Measurements from ENCODE around the gene POLR1D. TPM values are rescaled to one million over a fixed set of nuclear protein-coding genes. Genes with fewer than 3 reads are reported as not detected.

The POLR1D gene
- total and polyA plus RNA-seq, 2 experiments from 2014 or later, result 177 to 197 TPM

DNA sequence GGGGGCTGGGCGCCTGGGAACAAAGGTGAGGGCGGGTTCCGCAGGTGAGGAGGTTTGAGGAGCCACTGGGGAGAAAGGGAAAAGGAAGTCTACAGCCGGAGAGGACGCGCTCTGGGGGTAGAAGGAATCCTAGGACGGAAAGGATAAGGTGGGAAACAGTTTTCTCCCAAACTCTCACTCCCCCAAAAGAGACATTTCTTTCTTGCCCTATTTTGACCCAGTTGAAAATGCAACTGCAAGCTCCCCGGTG lies 651 bp upstream of the POLR1D start (continued):
- TF ChIP-seq, protein P1, sequence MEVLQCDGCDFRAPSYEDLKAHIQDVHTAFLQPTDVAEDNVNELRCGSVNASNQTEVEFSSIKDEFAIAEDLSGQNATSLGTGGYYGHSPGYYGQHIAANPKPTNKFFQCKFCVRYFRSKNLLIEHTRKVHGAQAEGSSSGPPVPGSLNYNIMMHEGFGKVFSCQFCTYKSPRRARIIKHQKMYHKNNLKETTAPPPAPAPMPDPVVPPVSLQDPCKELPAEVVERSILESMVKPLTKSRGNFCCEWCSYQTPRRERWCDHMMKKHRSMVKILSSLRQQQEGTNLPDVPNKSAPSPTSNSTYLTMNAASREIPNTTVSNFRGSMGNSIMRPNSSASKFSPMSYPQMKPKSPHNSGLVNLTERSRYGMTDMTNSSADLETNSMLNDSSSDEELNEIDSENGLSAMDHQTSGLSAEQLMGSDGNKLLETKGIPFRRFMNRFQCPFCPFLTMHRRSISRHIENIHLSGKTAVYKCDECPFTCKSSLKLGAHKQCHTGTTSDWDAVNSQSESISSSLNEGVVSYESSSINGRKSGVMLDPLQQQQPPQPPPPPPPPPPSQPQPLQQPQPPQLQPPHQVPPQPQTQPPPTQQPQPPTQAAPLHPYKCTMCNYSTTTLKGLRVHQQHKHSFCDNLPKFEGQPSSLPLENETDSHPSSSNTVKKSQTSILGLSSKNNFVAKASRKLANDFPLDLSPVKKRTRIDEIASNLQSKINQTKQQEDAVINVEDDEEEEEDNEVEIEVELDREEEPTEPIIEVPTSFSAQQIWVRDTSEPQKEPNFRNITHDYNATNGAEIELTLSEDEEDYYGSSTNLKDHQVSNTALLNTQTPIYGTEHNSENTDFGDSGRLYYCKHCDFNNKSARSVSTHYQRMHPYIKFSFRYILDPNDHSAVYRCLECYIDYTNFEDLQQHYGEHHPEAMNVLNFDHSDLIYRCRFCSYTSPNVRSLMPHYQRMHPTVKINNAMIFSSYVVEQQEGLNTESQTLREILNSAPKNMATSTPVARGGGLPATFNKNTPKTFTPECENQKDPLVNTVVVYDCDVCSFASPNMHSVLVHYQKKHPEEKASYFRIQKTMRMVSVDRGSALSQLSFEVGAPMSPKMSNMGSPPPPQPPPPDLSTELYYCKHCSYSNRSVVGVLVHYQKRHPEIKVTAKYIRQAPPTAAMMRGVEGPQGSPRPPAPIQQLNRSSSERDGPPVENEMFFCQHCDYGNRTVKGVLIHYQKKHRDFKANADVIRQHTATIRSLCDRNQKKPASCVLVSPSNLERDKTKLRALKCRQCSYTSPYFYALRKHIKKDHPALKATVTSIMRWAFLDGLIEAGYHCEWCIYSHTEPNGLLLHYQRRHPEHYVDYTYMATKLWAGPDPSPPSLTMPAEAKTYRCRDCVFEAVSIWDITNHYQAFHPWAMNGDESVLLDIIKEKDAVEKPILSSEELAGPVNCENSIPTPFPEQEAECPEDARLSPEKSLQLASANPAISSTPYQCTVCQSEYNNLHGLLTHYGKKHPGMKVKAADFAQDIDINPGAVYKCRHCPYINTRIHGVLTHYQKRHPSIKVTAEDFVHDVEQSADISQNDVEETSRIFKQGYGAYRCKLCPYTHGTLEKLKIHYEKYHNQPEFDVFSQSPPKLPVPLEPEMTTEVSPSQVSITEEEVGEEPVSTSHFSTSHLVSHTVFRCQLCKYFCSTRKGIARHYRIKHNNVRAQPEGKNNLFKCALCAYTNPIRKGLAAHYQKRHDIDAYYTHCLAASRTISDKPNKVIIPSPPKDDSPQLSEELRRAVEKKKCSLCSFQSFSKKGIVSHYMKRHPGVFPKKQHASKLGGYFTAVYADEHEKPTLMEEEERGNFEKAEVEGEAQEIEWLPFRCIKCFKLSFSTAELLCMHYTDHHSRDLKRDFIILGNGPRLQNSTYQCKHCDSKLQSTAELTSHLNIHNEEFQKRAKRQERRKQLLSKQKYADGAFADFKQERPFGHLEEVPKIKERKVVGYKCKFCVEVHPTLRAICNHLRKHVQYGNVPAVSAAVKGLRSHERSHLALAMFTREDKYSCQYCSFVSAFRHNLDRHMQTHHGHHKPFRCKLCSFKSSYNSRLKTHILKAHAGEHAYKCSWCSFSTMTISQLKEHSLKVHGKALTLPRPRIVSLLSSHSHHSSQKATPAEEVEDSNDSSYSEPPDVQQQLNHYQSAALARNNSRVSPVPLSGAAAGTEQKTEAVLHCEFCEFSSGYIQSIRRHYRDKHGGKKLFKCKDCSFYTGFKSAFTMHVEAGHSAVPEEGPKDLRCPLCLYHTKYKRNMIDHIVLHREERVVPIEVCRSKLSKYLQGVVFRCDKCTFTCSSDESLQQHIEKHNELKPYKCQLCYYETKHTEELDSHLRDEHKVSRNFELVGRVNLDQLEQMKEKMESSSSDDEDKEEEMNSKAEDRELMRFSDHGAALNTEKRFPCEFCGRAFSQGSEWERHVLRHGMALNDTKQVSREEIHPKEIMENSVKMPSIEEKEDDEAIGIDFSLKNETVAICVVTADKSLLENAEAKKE (CRISPR knock-in tag; IDR thresholded peaks at IDR 0.05), result no peak
- TF ChIP-seq ZNF331 (CRISPR knock-in tag; IDR thresholded peaks at IDR 0.05; ENCODE audit: low read depth), result no peak
- no peak for TF ChIP-seq ZNF114 (CRISPR knock-in tag; IDR thresholded peaks at IDR 0.05)
- no peak for TF ChIP-seq EZH2 (IDR thresholded peaks at IDR 0.05; ENCODE audit: low read depth, unreplicated experiment)
- no peak for TF ChIP-seq POLR2AphosphoS5 (IDR thresholded peaks at IDR 0.05; ENCODE audit: low read depth)
- no peak for TF ChIP-seq STAT1 (IDR thresholded peaks at IDR 0.05; ENCODE audit: unreplicated experiment)

DNA sequence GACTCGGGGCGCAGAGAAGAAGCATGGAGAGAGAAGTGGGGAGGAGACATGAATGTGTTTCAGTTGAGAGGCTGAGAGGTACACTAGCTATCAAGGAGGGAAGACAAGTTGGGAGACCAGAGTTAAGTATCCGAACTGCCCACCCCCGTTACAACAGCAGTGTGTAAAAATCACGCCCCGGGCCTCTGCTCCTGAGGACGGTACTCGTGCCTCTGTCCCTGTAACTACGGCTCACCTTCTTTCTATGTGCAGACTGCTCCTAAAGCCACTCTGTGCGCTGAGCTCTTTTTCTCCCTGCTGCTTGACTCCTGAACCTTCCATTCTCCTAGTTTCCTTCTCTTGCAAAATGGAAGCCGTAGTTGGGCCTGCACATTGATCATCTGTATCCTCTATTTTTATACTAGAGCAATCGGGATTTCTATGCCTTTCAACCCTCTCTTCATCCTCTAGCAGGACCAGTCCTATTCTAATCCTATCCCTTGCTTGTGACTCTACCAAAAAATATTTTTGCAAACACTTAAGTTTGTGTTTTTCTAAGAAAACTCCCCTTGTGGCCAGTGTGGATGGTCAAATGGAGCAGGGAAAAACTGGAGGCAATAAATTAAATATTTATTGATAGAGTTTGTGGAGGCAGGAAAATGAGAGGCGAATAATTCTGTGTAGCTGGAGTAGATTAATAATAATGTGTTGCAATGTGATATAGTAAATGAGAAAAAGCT lies 569 bp downstream of the POLR1D start:
- H3K4me2 ChIP-seq, result peak overlapping the region; percentile 98
- peak overlapping the region; percentile 89 for H3K27ac ChIP-seq (ENCODE audit: low read depth)
- H3K27me3 Mint-ChIP-seq (ENCODE audit: insufficient read depth, low read depth, poor library complexity), result peaks cover 3% of the 10 kb centered on the region
- peaks cover 56% of the 10 kb centered on the region for H3K4me1 Mint-ChIP-seq
- peaks cover 82% of the 10 kb centered on the region for H3K79me2 ChIP-seq (replicated peaks; ENCODE audit: insufficient read depth)
- H3K9me3 Mint-ChIP-seq, result peaks cover 2% of the 10 kb centered on the region; the same call in 1 of the 3 replicates
- TF ChIP-seq, protein P2, sequence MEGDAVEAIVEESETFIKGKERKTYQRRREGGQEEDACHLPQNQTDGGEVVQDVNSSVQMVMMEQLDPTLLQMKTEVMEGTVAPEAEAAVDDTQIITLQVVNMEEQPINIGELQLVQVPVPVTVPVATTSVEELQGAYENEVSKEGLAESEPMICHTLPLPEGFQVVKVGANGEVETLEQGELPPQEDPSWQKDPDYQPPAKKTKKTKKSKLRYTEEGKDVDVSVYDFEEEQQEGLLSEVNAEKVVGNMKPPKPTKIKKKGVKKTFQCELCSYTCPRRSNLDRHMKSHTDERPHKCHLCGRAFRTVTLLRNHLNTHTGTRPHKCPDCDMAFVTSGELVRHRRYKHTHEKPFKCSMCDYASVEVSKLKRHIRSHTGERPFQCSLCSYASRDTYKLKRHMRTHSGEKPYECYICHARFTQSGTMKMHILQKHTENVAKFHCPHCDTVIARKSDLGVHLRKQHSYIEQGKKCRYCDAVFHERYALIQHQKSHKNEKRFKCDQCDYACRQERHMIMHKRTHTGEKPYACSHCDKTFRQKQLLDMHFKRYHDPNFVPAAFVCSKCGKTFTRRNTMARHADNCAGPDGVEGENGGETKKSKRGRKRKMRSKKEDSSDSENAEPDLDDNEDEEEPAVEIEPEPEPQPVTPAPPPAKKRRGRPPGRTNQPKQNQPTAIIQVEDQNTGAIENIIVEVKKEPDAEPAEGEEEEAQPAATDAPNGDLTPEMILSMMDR (conservative IDR thresholded peaks at IDR 0.05; ENCODE audit: low read depth in 2 of 2), result peak in 1 of 2 experiments; percentile 52; a peak in 2 of 4 replicates
- no peak for TF ChIP-seq EZH2 (IDR thresholded peaks at IDR 0.05; ENCODE audit: low read depth, unreplicated experiment)
- peaks cover 48% of the 10 kb centered on the region for H3K4me1 ChIP-seq (ENCODE audit: insufficient read depth)
- no peak for DNase-seq (ENCODE audit: low spot score)
- H3K27me3 ChIP-seq (ENCODE audit: insufficient read depth), result no peaks in the 10 kb centered on the region
- H4K20me1 ChIP-seq (replicated peaks; ENCODE audit: insufficient read depth), result peaks cover 52% of the 10 kb centered on the region
- H3F3A ChIP-seq (replicated peaks; ENCODE audit: low read depth), result no peaks in the 10 kb centered on the region
- H3K4me3 ChIP-seq, result peak overlapping the region; percentile 99
- peak overlapping the region; percentile 91 for H3K27ac Mint-ChIP-seq
- peak overlapping the region; percentile 97 for H2AFZ ChIP-seq
- H3K4me3 Mint-ChIP-seq, result peak overlapping the region; percentile 96
- no peaks in the 10 kb centered on the region for H3K9me2 ChIP-seq (ENCODE audit: insufficient read depth)
- peaks cover 14% of the 10 kb centered on the region; the same call in 1 of the 2 replicates for H3K36me3 ChIP-seq (ENCODE audit: insufficient read depth)
- peaks cover 36% of the 10 kb centered on the region for H3K36me3 Mint-ChIP-seq (ENCODE audit: low read depth)
- no peak for ATAC-seq

Measured in GM23338 (cell line).